ENCODE data around the gene SIT1. TPM values are rescaled to one million over a fixed set of nuclear protein-coding genes. Genes with fewer than 3 reads are reported as not detected.
A peak's percentile ranks its signal among the peaks of the same experiment; 100 is the strongest.

Gene SIT1
- total RNA-seq, 2 experiments from 2014 or later, result 74.6 to 75.8 TPM

- Mint-ChIP-seq H3K4me3 (no peak overlapping the region), H3K9me3 (no peaks in the 10 kb centered on the region), H3K36me3 (no peaks in the 10 kb centered on the region), H3K4me1 (ENCODE audit: low read depth) (no peaks in the 10 kb centered on the region), H3K27ac (no peak overlapping the region), H3K27me3 (no peaks in the 10 kb centered on the region)
- ChIA-PET CTCF (interaction anchor here (4.7 kb wide), 1 partner anchor 14 kb away, joined by 26 read pairs; no protein-coding TSS in a partner anchor), POLR2A (no interaction called here)
- intact Hi-C loops (cut with micrococcal nuclease), result no loop called here
- DNase-seq, result no peak
Observed at GRCh38 chr9:35682051-35682450, 31.3 kb upstream of the SIT1 start.

GRCh38 chr9:35681341-35682002 is 30.7 kb upstream of the SIT1 start:
- peaks cover under 1% of the 10 kb centered on the region for H3K4me1 Mint-ChIP-seq (ENCODE audit: low read depth)
- no peak for DNase-seq
- no peak overlapping the region for H3K4me3 Mint-ChIP-seq
- no peaks in the 10 kb centered on the region for H3K9me3 Mint-ChIP-seq
- CTCF ChIA-PET, result interaction anchor here (0.5 to 2.8 kb wide), 2 partner anchors 13 to 15 kb away, joined by 6 to 13 read pairs; no protein-coding TSS in a partner anchor
- POLR2A ChIA-PET, result no interaction called here
- H3K36me3 Mint-ChIP-seq, result no peaks in the 10 kb centered on the region
- H3K27me3 Mint-ChIP-seq, result peaks cover 2% of the 10 kb centered on the region
- no peak overlapping the region for H3K27ac Mint-ChIP-seq
- intact Hi-C loops (cut with micrococcal nuclease), result no loop called here

- Mint-ChIP-seq H3K9me3 (no peaks in the 10 kb centered on the region), H3K27me3 (peaks cover 4% of the 10 kb centered on the region), H3K36me3 (no peaks in the 10 kb centered on the region), H3K4me3 (no peak overlapping the region), H3K4me1 (ENCODE audit: low read depth) (peaks cover 4% of the 10 kb centered on the region), H3K27ac (no peak overlapping the region)
- ChIA-PET POLR2A (no interaction called here), CTCF (interaction anchor here (1.1 to 2.8 kb wide), 2 partner anchors 16 to 21 kb away, joined by 3 to 13 read pairs; no protein-coding TSS in a partner anchor)
- no peak for DNase-seq
- intact Hi-C loops (cut with micrococcal nuclease), result no loop called here
Observed at GRCh38 chr9:35680331-35681105, 29.8 kb upstream of the SIT1 start.

GRCh38 chr9:35679766-35680330 is 29.1 kb upstream of the SIT1 start:
- ChIA-PET POLR2A (no interaction called here), CTCF (interaction anchor here (1.1 to 2.8 kb wide), 2 partner anchors 17 to 21 kb away, joined by 3 to 13 read pairs; no protein-coding TSS in a partner anchor)
- no peaks in the 10 kb centered on the region for H3K9me3 Mint-ChIP-seq

GRCh38 chr9:35679091-35679490 is 28.4 kb upstream of the SIT1 start:
- intact Hi-C loops (cut with micrococcal nuclease), result no loop called here
- Mint-ChIP-seq H3K4me3 (no peak overlapping the region), H3K4me1 (ENCODE audit: low read depth) (peaks cover 4% of the 10 kb centered on the region), H3K9me3 (no peaks in the 10 kb centered on the region), H3K27me3 (peaks cover 9% of the 10 kb centered on the region), H3K27ac (no peak overlapping the region), H3K36me3 (no peaks in the 10 kb centered on the region)
- POLR2A ChIA-PET, result no interaction called here
- no peak for DNase-seq
- CTCF ChIA-PET, result interaction anchor here (0.8 to 2.8 kb wide), 2 partner anchors 9 to 17 kb away, joined by 4 to 13 read pairs; no protein-coding TSS in a partner anchor

More at GRCh38 chr9:35679766-35680330, 29.1 kb upstream of the SIT1 start:
- no peak overlapping the region for H3K27ac Mint-ChIP-seq
- intact Hi-C loops (cut with micrococcal nuclease), result no loop called here
- peaks cover 4% of the 10 kb centered on the region for H3K4me1 Mint-ChIP-seq (ENCODE audit: low read depth)
- no peaks in the 10 kb centered on the region for H3K36me3 Mint-ChIP-seq
- H3K27me3 Mint-ChIP-seq, result peaks cover 4% of the 10 kb centered on the region
- no peak overlapping the region for H3K4me3 Mint-ChIP-seq
- no peak for DNase-seq

- H3K36me3 Mint-ChIP-seq, result no peaks in the 10 kb centered on the region
- ChIA-PET POLR2A (interaction anchor here (1.4 kb wide), 1 partner anchor 10 kb away, joined by 4 read pairs; the partner anchor contains the start of gene ARHGEF39), CTCF (interaction anchor here (0.6 to 2.9 kb wide), 4 partner anchors 11 to 228 kb away, joined by 3 to 10 read pairs (median 5); partner anchors contain the start of genes ARHGEF39, CCDC107 and RMRP)
- DNase-seq, result peak; percentile 59
- H3K4me3 Mint-ChIP-seq, result peak overlapping the region; percentile 48
- intact Hi-C loops (cut with micrococcal nuclease), result no loop called here
- peaks cover 4% of the 10 kb centered on the region for H3K4me1 Mint-ChIP-seq (ENCODE audit: low read depth)
- H3K9me3 Mint-ChIP-seq, result no peaks in the 10 kb centered on the region
- peaks cover 9% of the 10 kb centered on the region for H3K27me3 Mint-ChIP-seq
- no peak overlapping the region for H3K27ac Mint-ChIP-seq
Observed at GRCh38 chr9:35675732-35676392, 25.1 kb upstream of the SIT1 start.

- H3K27ac Mint-ChIP-seq, result no peak overlapping the region
- ChIA-PET POLR2A (interaction anchor here (1.4 kb wide), 1 partner anchor 10 kb away, joined by 4 read pairs; the partner anchor contains the start of gene ARHGEF39), CTCF (interaction anchor here (2.2 to 2.9 kb wide), 2 partner anchors 10 to 21 kb away, joined by 7 to 10 read pairs; partner anchors contain the start of gene ARHGEF39)
- H3K36me3 Mint-ChIP-seq, result no peaks in the 10 kb centered on the region
- H3K9me3 Mint-ChIP-seq, result no peaks in the 10 kb centered on the region
- H3K27me3 Mint-ChIP-seq, result peaks cover 9% of the 10 kb centered on the region
- DNase-seq, result no peak
- peak overlapping the region; percentile 45 for H3K4me3 Mint-ChIP-seq
- intact Hi-C loops (cut with micrococcal nuclease), result no loop called here
- H3K4me1 Mint-ChIP-seq (ENCODE audit: low read depth), result peaks cover 4% of the 10 kb centered on the region
Observed at GRCh38 chr9:35675204-35675603, 24.5 kb upstream of the SIT1 start.

GRCh38 chr9:35674025-35674361 is 23.3 kb upstream of the SIT1 start:
- no peaks in the 10 kb centered on the region for H3K36me3 Mint-ChIP-seq
- CTCF ChIA-PET, result interaction anchor here (0.6 to 2.9 kb wide), 3 partner anchors 9 to 63 kb away, joined by 3 to 10 read pairs (median 5); partner anchors contain the start of gene ARHGEF39
- intact Hi-C loops (cut with micrococcal nuclease), result no loop called here
- peaks cover 4% of the 10 kb centered on the region for H3K4me1 Mint-ChIP-seq (ENCODE audit: low read depth)
- H3K9me3 Mint-ChIP-seq, result no peaks in the 10 kb centered on the region
- H3K4me3 Mint-ChIP-seq, result no peak overlapping the region
- peaks cover 9% of the 10 kb centered on the region for H3K27me3 Mint-ChIP-seq
- DNase-seq, result no peak
- POLR2A ChIA-PET, result no interaction called here
- H3K27ac Mint-ChIP-seq, result no peak overlapping the region

GRCh38 chr9:35673132-35674024 is 22.6 kb upstream of the SIT1 start, which contains the start of gene CA9:
Gene CA9, plus strand, starts transcription at chr9:35673928. Its CDS starts 32 bp downstream, at chr9:35673960.
- ChIA-PET CTCF (interaction anchor here (0.9 to 1.8 kb wide), 3 partner anchors 15 to 62 kb away, joined by 4 to 5 read pairs (median 5); partner anchors contain the start of genes CCDC107 and RMRP), POLR2A (no interaction called here)
- peaks cover 4% of the 10 kb centered on the region for H3K4me1 Mint-ChIP-seq (ENCODE audit: low read depth)
- no peak for DNase-seq
- peaks cover 9% of the 10 kb centered on the region for H3K27me3 Mint-ChIP-seq
- no peaks in the 10 kb centered on the region for H3K36me3 Mint-ChIP-seq
- H3K4me3 Mint-ChIP-seq, result no peak within 1 kb of the TSS
- no peak within 1 kb of the TSS for H3K27ac Mint-ChIP-seq
- no peaks in the 10 kb centered on the region for H3K9me3 Mint-ChIP-seq
- intact Hi-C loops (cut with micrococcal nuclease), result no loop called here

- DNase-seq, result no peak
- no peaks in the 10 kb centered on the region for H3K36me3 Mint-ChIP-seq
- no peak overlapping the region for H3K27ac Mint-ChIP-seq
- peaks cover 3% of the 10 kb centered on the region for H3K27me3 Mint-ChIP-seq
- intact Hi-C loops (cut with micrococcal nuclease), result no loop called here
- ChIA-PET CTCF (interaction anchor here (0.7 to 3.2 kb wide), 5 partner anchors 11 to 163 kb away, joined by 3 to 14 read pairs (median 4); partner anchors contain the start of genes CCDC107 and RMRP), POLR2A (interaction anchor here (1.1 kb wide), 1 partner anchor 11 kb away, joined by 3 read pairs; the partner anchor contains the start of gene CCDC107)
- H3K4me3 Mint-ChIP-seq, result no peak overlapping the region
- H3K9me3 Mint-ChIP-seq, result no peaks in the 10 kb centered on the region
- H3K4me1 Mint-ChIP-seq (ENCODE audit: low read depth), result peaks cover 11% of the 10 kb centered on the region
Observed at GRCh38 chr9:35669331-35670145, 18.8 kb upstream of the SIT1 start.
